HepG2 (cell line): ENCODE data around the gene CREBRF. TPM values are rescaled to one million over a fixed set of nuclear protein-coding genes. Genes with fewer than 3 reads are reported as not detected.
"Not testable (repeated sequence)": the region's sequence is repeated elsewhere in the genome, so short reads cannot be mapped to it uniquely, and the experiment has no call there.

ENCODE experiments used
- ATAC-seq: fragments of 200-7000 bp; cut with Tn5 transposase; 3 replicates; pipeline ENCODE4 v1.9.1; 2020; ENCODE audit warnings: mild to moderate bottlenecking, moderate library complexity
- BruUV-seq: library from RNA; stranded (reverse); fragments of 400-500 nt; replicated peaks from 2 replicates; lab custom pipeline; 2021; lab: Mats Ljungman, UMichigan
- CTCF ChIA-PET: fragments of 300-600 bp; formaldehyde crosslinking; extraction: SDS; loops from one replicate; lab custom pipeline; 2021; ENCODE audit warnings: low total read pairs, inconsistent platforms, low intra/inter-chr PET ratio; lab: Yijun Ruan, JAX
- POLR2A ChIA-PET: fragments of 350-600 bp; sonication (Branson Sonifier 250); formaldehyde crosslinking; loops from one replicate; lab custom pipeline; 2020; ENCODE audit warnings: antibody characterized with exemption, inconsistent platforms; lab: Yijun Ruan, JAX
- DNase-seq: peaks from one replicate; pipeline ENCODE4 v3.0.0-alpha.2; 2015; ENCODE audit warnings: low spot score
- FAIRE-seq: peaks from 3 replicates; lab custom pipeline; 2011; peaks lifted over from hg19 to GRCh38; lab: Jason Lieb, UNC
- H2AFZ ChIP-seq: one replicate; pipeline ENCODE4 v1.6.1; 2011; ENCODE audit warnings: low read length, inconsistent platforms
- H3K27ac ChIP-seq: fragments of 300-600 bp; 3 replicates; pipeline ENCODE4 v1.8.0; 2011; ENCODE audit warnings: mixed run types, mild to moderate bottlenecking, mixed read lengths, low read length, inconsistent platforms; ENCODE audit not compliant: insufficient read depth; ENCODE audit errors: extremely low read length
- H3K27me3 ChIP-seq, 2 experiments: fragments of 200-600 bp in 1 of 2; 2 replicates in 1 of 2; 3 replicates in 1 of 2; pipeline versions ENCODE4 v1.6.0 to v1.8.0; 2011; ENCODE audit warnings: low read length in 2 of 2, mild to moderate bottlenecking in 2 of 2, moderate library complexity in 2 of 2, inconsistent platforms in 1 of 2; ENCODE audit not compliant: insufficient read depth in 2 of 2, control insufficient read depth in 1 of 2
- H3K36me3 ChIP-seq, 2 experiments: fragments of 200-600 bp in 1 of 2; replicated peaks in 1 of 2; 2 replicates in 1 of 2; 3 replicates in 1 of 2; pipeline versions ENCODE4 v1.5.1 to v1.8.0; 2011; ENCODE audit warnings: low read length in 2 of 2, inconsistent platforms in 1 of 2; ENCODE audit not compliant: insufficient read depth in 2 of 2, control insufficient read depth in 1 of 2
- H3K4me1 ChIP-seq: 2 replicates; pipeline ENCODE4 v1.5.1; 2012; ENCODE audit warnings: low read length, inconsistent platforms; ENCODE audit not compliant: insufficient read depth
- H3K4me2 ChIP-seq: 2 replicates; pipeline ENCODE4 v1.6.0; 2011; ENCODE audit warnings: low read depth, low read length, inconsistent platforms
- H3K4me3 ChIP-seq, 3 experiments: fragments of 200-600 bp in 1 of 3; sonication (generic), shearing (Covaris generic) in 1 of 3; replicated peaks in 1 of 3; 2 replicates each; pipeline ENCODE4 v1.5.1; 2011 to 2016; ENCODE audit warnings: low read length in 3 of 3, inconsistent platforms in 2 of 3, low read depth in 2 of 3, mild to moderate bottlenecking in 2 of 3, control low read depth in 1 of 3, mixed read lengths in 1 of 3; ENCODE audit not compliant: insufficient read depth in 1 of 3
- H3K79me2 ChIP-seq: one replicate; pipeline ENCODE4 v1.6.1; 2011; ENCODE audit warnings: low read length, inconsistent platforms; ENCODE audit not compliant: insufficient read depth
- H3K9ac ChIP-seq: 2 replicates; pipeline ENCODE4 v1.6.0; 2011; ENCODE audit warnings: mild to moderate bottlenecking, low read depth, low read length, inconsistent platforms; ENCODE audit not compliant: insufficient read depth
- H3K9me3 ChIP-seq: 2 replicates; pipeline ENCODE4 v1.5.1; 2012; ENCODE audit warnings: mild to moderate bottlenecking, low read length
- H4K20me1 ChIP-seq: 2 replicates; pipeline ENCODE4 v1.6.0; 2011; ENCODE audit warnings: inconsistent platforms, mild to moderate bottlenecking, low read length, moderate library complexity; ENCODE audit not compliant: insufficient read depth
- ARID2 ChIP-seq: sonication (generic); formaldehyde crosslinking; IDR thresholded peaks from 2 replicates; pipeline ENCODE4 v1.8.1; 2022; ENCODE audit warnings: mild to moderate bottlenecking, missing genetic modification reagents, borderline replicate concordance
- CBX1 ChIP-seq: IDR thresholded peaks from one replicate; pipeline ENCODE4 v1.6.1; 2016; ENCODE audit warnings: antibody characterized with exemption, low read depth
- CEBPB ChIP-seq: IDR thresholded peaks from 2 replicates; pipeline ENCODE4 v1.6.1; 2011; ENCODE audit warnings: low read depth, low read length, improper control_type of control experiment, borderline replicate concordance
- HNRNPK ChIP-seq: fragments of 200-400 bp; formaldehyde crosslinking; IDR thresholded peaks from 2 replicates; pipeline ENCODE4 v1.6.1; 2018; ENCODE audit warnings: low read length, low read depth, moderate library complexity, mild to moderate bottlenecking; ENCODE audit not compliant: poor library complexity, severe bottlenecking
- ISL2 ChIP-seq: sonication (generic); formaldehyde crosslinking; IDR thresholded peaks from 2 replicates; pipeline ENCODE4 v1.5.0; 2020; ENCODE audit warnings: missing genetic modification reagents
- MYPOP ChIP-seq: sonication (generic); formaldehyde crosslinking; IDR thresholded peaks from 2 replicates; pipeline ENCODE4 v1.8.1; 2023; ENCODE audit warnings: mild to moderate bottlenecking, moderate library complexity, missing genetic modification reagents
- PCBP1 ChIP-seq: fragments of 200-400 bp; formaldehyde crosslinking; IDR thresholded peaks from 2 replicates; pipeline ENCODE4 v1.6.1; 2017; ENCODE audit warnings: mild to moderate bottlenecking, low read depth, low read length, borderline replicate concordance
- SNAI1 ChIP-seq: sonication (generic); formaldehyde crosslinking; IDR thresholded peaks from 2 replicates; pipeline ENCODE4 v1.5.0; 2020; ENCODE audit warnings: mild to moderate bottlenecking, missing genetic modification reagents, borderline replicate concordance
- SYNCRIP ChIP-seq: fragments of 200-400 bp; formaldehyde crosslinking; IDR thresholded peaks from 2 replicates; pipeline ENCODE4 v1.6.1; 2018; ENCODE audit warnings: mild to moderate bottlenecking, low read depth, low read length; ENCODE audit not compliant: insufficient read depth
- ZHX1 ChIP-seq: sonication (generic); formaldehyde crosslinking; IDR thresholded peaks from 2 replicates; pipeline ENCODE4 v1.8.1; 2022; ENCODE audit warnings: low read depth, mild to moderate bottlenecking, missing genetic modification reagents
- ZNF232 ChIP-seq: sonication (generic); formaldehyde crosslinking; IDR thresholded peaks from 2 replicates; pipeline ENCODE4 v1.4.0; 2020; ENCODE audit warnings: missing genetic modification reagents, borderline replicate concordance
- WGBS: methylation state at CpG from one replicate; pipeline ENCODE4 v1.1.6; 2017; ENCODE audit warnings: low lambda C conversion rate; 5-methylcytosine and 5-hydroxymethylcytosine counted together
- in situ Hi-C: cut with HindIII; loops from 2 replicates; pipeline ENCODE4 v1.10.0; 2017; ENCODE audit warnings: low pct_unique_long_range_greater_than_20kb; ENCODE audit not compliant: extremely low pct_ligation_motif_present
- intact Hi-C: fragments of 100-400 bp; cut with micrococcal nuclease; formaldehyde crosslinking; loops from one replicate; pipeline ENCODE4 v1.10.0; 2022; ENCODE audit not compliant: unreplicated experiment
- polyA plus RNA-seq, 8 experiments: library from polyadenylated mRNA; depleted of rRNA in 3 of 8; stranded (reverse) in 7 of 8; unstranded in 1 of 8; fragments of >200 nt; fragmentation: Illumina TruSeq in 4 of 8; extraction: Trizol in 4 of 8; gene quantifications; 2 replicates each; pipeline versions ENCODE4 v1.2.1 to v1.2.3, GENCODE V29; 2011 to 2016; ENCODE audit warnings: low read depth in 4 of 8, missing spikeins in 1 of 8, mixed read lengths in 1 of 8; ENCODE audit not compliant: insufficient read depth in 1 of 8
- total RNA-seq, 5 experiments: library from RNA; depleted of rRNA; stranded (reverse); fragments of >200 nt; fragmentation: Illumina TruSeq; extraction: Trizol; gene quantifications; 2 replicates each; pipeline ENCODE4 v1.2.3, GENCODE V29; 2016; ENCODE audit warnings: low read depth in 1 of 5

CREBRF gene
- total and polyA plus RNA-seq, 2 of the 13 experiments (the other 11 are each of a cell fraction or from before 2014, with no cell fraction given) = 4.5 to 10.2 TPM

DNA sequence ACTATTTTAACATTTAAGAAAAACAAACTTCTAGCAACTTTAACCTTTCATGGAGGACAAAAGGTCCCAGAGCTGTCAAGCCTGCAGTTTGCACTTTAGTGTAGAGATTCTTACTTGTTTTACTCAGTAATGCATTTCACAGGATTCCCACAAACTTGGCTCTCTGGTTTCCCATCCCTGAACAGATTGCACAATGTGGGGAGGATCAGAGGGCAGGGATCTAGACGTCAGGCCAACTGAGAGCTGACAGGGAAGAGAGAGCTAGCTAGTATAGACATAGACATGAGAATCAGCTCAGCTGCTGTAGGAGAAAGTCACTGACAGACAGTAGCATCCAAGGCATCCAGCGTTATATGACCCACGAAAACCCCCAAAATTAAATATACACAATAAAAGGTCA, 67.3 kb downstream of the CREBRF start (continued):
- no peak for TF ChIP-seq ZNF232 (CRISPR knock-in tag)
- TF ChIP-seq SNAI1 (CRISPR knock-in tag) = no peak
- TF ChIP-seq ZHX1 (CRISPR knock-in tag) = no peak
- no peak for TF ChIP-seq SYNCRIP
- peak; percentile 92 for TF ChIP-seq CEBPB
- TF ChIP-seq ARID2 (CRISPR knock-in tag) = no peak
- TF ChIP-seq MYPOP = no peak
- TF ChIP-seq CBX1 = no peak
- TF ChIP-seq ISL2 (CRISPR knock-in tag) = no peak
- TF ChIP-seq, all 625 proteins: peak for 5

DNA sequence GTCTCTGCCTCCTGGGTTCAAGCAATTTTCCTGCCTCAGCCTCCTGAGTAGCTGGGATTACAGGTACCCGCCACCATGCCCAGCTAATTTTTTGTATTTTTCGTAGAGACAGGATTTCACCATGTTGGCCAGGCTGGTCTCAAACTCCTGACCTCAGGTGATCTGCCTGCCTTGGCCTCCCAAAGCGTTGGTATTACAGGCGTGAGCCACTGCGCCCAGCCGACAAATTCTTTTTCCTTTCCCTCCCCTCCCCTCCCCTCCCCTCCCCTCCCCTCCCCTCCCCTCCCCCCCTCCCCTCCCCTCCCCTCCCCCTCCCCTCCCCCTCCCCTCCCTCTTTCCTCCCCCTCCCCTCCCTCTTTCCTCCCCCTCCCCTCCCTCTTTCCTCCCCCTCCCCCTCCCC, 76.0 kb downstream of the CREBRF start:
- H3K27ac ChIP-seq, intact Hi-C loops, H3K9ac ChIP-seq, FAIRE-seq, H3K4me3 ChIP-seq, H3K4me1 ChIP-seq, H2AFZ ChIP-seq, H3K4me2 ChIP-seq, DNase-seq, H3K9me3 ChIP-seq, BruUV-seq, CTCF ChIA-PET, H4K20me1 ChIP-seq, H3K79me2 ChIP-seq, POLR2A ChIA-PET: not testable (repeated sequence)
- 95% methylated on average over 6 of the region's 6 CpGs for WGBS
- peak; percentile 91 for TF ChIP-seq HNRNPK
- peak; percentile 91; the same call in 1 of the 2 replicates for TF ChIP-seq PCBP1
- TF ChIP-seq, all 625 proteins: peak for 2; not testable (repeated sequence) for 623
- in situ Hi-C loops = loop anchor here (25.0 kb wide), 1 partner anchor 420 kb away; no protein-coding TSS in a partner anchor
- not testable (repeated sequence) for H3K36me3 ChIP-seq, ATAC-seq, H3K27me3 ChIP-seq
